ENCODE results near the gene KRTAP22-2.

GRCh38 chr21:30561264-30561895, 28.8 kb downstream of the KRTAP22-2 start, which contains the start of gene KRTAP19-7:
- TF ChIP-seq POLR2AphosphoS5 (IDR thresholded peaks at IDR 0.05; ENCODE audit: low read depth, low read length) = no peak
- TF ChIP-seq POLR2A (IDR thresholded peaks at IDR 0.05; ENCODE audit: low read depth, low read length) = no peak
